ENCODE results near the gene THSD7A. TPM values are rescaled to one million over a fixed set of nuclear protein-coding genes. Genes with fewer than 3 reads are reported as not detected.

Gene THSD7A
- total and polyA plus RNA-seq, 2 of the 4 experiments (the other 2 are of a cell fraction): 0.02 to 0.18 TPM

DNA sequence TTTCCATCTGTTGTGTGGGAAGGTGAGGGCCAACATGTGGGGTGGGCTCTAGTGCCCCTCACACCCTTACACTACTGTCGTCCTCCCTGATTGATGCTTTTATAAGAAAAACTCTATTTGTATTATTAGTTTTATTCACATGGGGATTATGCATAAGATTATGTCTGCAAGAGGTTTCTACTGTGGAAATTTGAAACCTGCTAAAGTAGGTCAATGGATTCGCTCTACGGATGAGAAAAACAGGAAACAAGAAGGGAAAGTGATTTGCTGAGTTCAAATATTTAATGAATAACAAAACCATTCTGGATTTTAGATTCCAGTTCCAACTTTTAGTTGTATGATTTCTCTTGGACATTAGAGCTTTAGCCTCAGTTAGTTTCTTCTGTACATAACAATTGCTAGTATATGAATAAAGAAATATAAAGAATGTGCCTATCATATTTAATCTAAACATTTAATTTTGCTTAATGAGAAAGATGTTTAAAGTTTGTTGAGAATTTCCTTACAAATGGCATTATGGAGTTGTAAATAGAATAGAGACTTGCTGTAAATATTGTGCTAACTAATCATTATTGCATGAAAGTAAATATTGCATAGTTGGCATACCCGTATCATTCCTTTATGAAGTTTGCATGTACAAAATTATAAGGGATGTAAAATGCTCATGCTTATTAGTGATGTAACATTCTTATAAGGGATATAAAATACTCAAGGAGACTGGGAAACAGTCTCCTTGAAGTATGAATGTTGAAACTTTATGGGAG is 193.8 kb downstream of the THSD7A start:
- Histone ChIP-seq H3K56ac (ENCODE audit: extremely low read depth, insufficient read depth, low read length) (no peak overlapping the region), H3K79me1 (ENCODE audit: low read depth in 1 of 2, low read length in 2 of 2) (no peaks in the 10 kb centered on the region), H4K5ac (ENCODE audit: low read depth, low read length) (no peak overlapping the region), H3K27ac (ENCODE audit: insufficient read depth, low read length) (no peak overlapping the region), H2BK20ac (ENCODE audit: low read depth, low read length) (no peak overlapping the region), H3K4me1 (ENCODE audit: control insufficient read depth, insufficient read depth, low read length) (no peaks in the 10 kb centered on the region), H2BK15ac (ENCODE audit: low read depth, low read length) (no peak overlapping the region), H2BK5ac (ENCODE audit: low read depth, low read length, poor library complexity, severe bottlenecking) (no peak overlapping the region), H3K9me1 (ENCODE audit: insufficient read depth, low read length) (no peaks in the 10 kb centered on the region), H2AFZ (replicated peaks; ENCODE audit: low read length, poor library complexity) (no peak overlapping the region), H3K4me3 (ENCODE audit: insufficient read depth, low read depth, low read length) (no peak overlapping the region), H2BK120ac (ENCODE audit: low read depth, low read length) (no peak overlapping the region), H2AK9ac (replicated peaks; ENCODE audit: low read depth, low read length, poor library complexity) (no peak overlapping the region), H3K14ac (replicated peaks; ENCODE audit: low read depth, low read length) (no peak overlapping the region), H3K36me3 (ENCODE audit: control insufficient read depth, insufficient read depth, low read length) (no peaks in the 10 kb centered on the region), H3K9me3 (ENCODE audit: control insufficient read depth, insufficient read depth, low read length) (no peaks in the 10 kb centered on the region), H3K4me2 (ENCODE audit: low read depth, low read length) (no peak overlapping the region), H3K4ac (ENCODE audit: low read depth, low read length) (no peak overlapping the region), H4K91ac (ENCODE audit: insufficient read depth, low read depth, low read length) (no peak overlapping the region), H3K23ac (ENCODE audit: low read depth, low read length) (no peak overlapping the region), H3K27me3 (ENCODE audit: control insufficient read depth, insufficient read depth, low read length) (no peaks in the 10 kb centered on the region), H3K18ac (ENCODE audit: low read depth, low read length) (no peak overlapping the region), H4K20me1 (ENCODE audit: insufficient read depth, low read length) (no peaks in the 10 kb centered on the region), H3K9ac (ENCODE audit: low read depth, low read length) (no peak overlapping the region), H2AK5ac (ENCODE audit: low read depth, low read length) (no peak overlapping the region), H4K8ac (ENCODE audit: low read depth in 2 of 2, low read length in 2 of 2) (no peak overlapping the region)
- ChIA-PET POLR2A (ENCODE audit: unreplicated experiment) (no interaction called here), CTCF (no interaction called here)
- WGBS, 2 experiments (ENCODE audit: extremely low coverage in 2 of 2, insufficient read length in 1 of 2): no CpG with 5 or more reads among the region's 4 CpGs
- intact Hi-C loops (cut with micrococcal nuclease) (no loop called here), in situ Hi-C loops (cut with MboI; ENCODE audit: low sequenced_read_pairs) (no loop called here), dilution Hi-C loops (cut with HindIII; ENCODE audit: low sequenced_read_pairs, unreplicated experiment) (no loop called here)
- ATAC-seq (ENCODE audit: low read depth): no peak
- no peak for TF ChIP-seq RCOR1 (IDR thresholded peaks at IDR 0.05; ENCODE audit: insufficient replicate concordance, low read length)
- TF ChIP-seq BHLHE40 (IDR thresholded peaks at IDR 0.05; ENCODE audit: low read depth, low read length): no peak
- no peak for TF ChIP-seq USF2 (IDR thresholded peaks at IDR 0.05; ENCODE audit: low read depth, low read length)
- TF ChIP-seq CEBPB (IDR thresholded peaks at IDR 0.05; ENCODE audit: low read depth, low read length): no peak
- TF ChIP-seq NFE2L2 (IDR thresholded peaks at IDR 0.05; ENCODE audit: low read depth, low read length): no peak
- TF ChIP-seq MXI1 (IDR thresholded peaks at IDR 0.05; ENCODE audit: borderline replicate concordance, low read depth, low read length): no peak
- TF ChIP-seq, protein P1, sequence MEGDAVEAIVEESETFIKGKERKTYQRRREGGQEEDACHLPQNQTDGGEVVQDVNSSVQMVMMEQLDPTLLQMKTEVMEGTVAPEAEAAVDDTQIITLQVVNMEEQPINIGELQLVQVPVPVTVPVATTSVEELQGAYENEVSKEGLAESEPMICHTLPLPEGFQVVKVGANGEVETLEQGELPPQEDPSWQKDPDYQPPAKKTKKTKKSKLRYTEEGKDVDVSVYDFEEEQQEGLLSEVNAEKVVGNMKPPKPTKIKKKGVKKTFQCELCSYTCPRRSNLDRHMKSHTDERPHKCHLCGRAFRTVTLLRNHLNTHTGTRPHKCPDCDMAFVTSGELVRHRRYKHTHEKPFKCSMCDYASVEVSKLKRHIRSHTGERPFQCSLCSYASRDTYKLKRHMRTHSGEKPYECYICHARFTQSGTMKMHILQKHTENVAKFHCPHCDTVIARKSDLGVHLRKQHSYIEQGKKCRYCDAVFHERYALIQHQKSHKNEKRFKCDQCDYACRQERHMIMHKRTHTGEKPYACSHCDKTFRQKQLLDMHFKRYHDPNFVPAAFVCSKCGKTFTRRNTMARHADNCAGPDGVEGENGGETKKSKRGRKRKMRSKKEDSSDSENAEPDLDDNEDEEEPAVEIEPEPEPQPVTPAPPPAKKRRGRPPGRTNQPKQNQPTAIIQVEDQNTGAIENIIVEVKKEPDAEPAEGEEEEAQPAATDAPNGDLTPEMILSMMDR (conservative IDR thresholded peaks at IDR 0.05; ENCODE audit: low read depth, low read length): no peak
- TF ChIP-seq RFX5 (IDR thresholded peaks at IDR 0.05; ENCODE audit: low read depth, low read length): no peak
- TF ChIP-seq FOS (IDR thresholded peaks at IDR 0.05; ENCODE audit: low read depth, low read length): no peak
- TF ChIP-seq MAFK (IDR thresholded peaks at IDR 0.05; ENCODE audit: low read depth, low read length): no peak
- no peak for TF ChIP-seq RAD21 (IDR thresholded peaks at IDR 0.05; ENCODE audit: low read length)
- no peak for TF ChIP-seq POLR2A (IDR thresholded peaks at IDR 0.05; ENCODE audit: low read depth, low read length)
- DNase-seq: no peak
- BruUV-seq (replicated peaks): no TSS peak

All from IMR-90 (cell line).